ENCODE results near the gene ATP1B1. TPM values are rescaled to one million over a fixed set of nuclear protein-coding genes. Genes with fewer than 3 reads are reported as not detected.

ATP1B1 gene
- total and polyA plus RNA-seq, 2 of the 13 experiments (the other 11 are each of a cell fraction or from before 2014, with no cell fraction given), result 134 to 135 TPM

GRCh38 chr1:169108863-169109560 is 2.5 kb downstream of the ATP1B1 start (continued):
- TF ChIP-seq STAT6 (CRISPR knock-in tag; IDR thresholded peaks at IDR 0.05; ENCODE audit: borderline replicate concordance) (no peak), ZZZ3 (CRISPR knock-in tag; IDR thresholded peaks at IDR 0.05; ENCODE audit: borderline replicate concordance) (no peak), FOSL1 (CRISPR knock-in tag; IDR thresholded peaks at IDR 0.05; ENCODE audit: borderline replicate concordance) (no peak), HOXD1 (CRISPR knock-in tag; IDR thresholded peaks at IDR 0.05) (no peak), KLF13 (CRISPR knock-in tag; IDR thresholded peaks at IDR 0.05) (no peak), GATAD2A (CRISPR knock-in tag; IDR thresholded peaks at IDR 0.05) (no peak), ARNTL (CRISPR knock-in tag; IDR thresholded peaks at IDR 0.05) (no peak), ARNT2 (CRISPR knock-in tag; IDR thresholded peaks at IDR 0.05; ENCODE audit: low read depth) (no peak), SKIL (CRISPR knock-in tag; IDR thresholded peaks at IDR 0.05; ENCODE audit: borderline replicate concordance) (no peak), ZSCAN5A (CRISPR knock-in tag; IDR thresholded peaks at IDR 0.05; ENCODE audit: borderline replicate concordance) (no peak), ZNF552 (CRISPR knock-in tag; IDR thresholded peaks at IDR 0.05; ENCODE audit: borderline replicate concordance) (no peak), ZBTB21 (CRISPR knock-in tag; IDR thresholded peaks at IDR 0.05) (no peak), ZNF75D (CRISPR knock-in tag; IDR thresholded peaks at IDR 0.05; ENCODE audit: borderline replicate concordance) (no peak), ZMAT5 (CRISPR knock-in tag; IDR thresholded peaks at IDR 0.05; ENCODE audit: borderline replicate concordance, low read depth) (no peak), PRDM15 (CRISPR knock-in tag; IDR thresholded peaks at IDR 0.05) (no peak), KDM2A (CRISPR knock-in tag; IDR thresholded peaks at IDR 0.05; ENCODE audit: borderline replicate concordance, low read depth) (no peak), PHF21A (CRISPR knock-in tag; IDR thresholded peaks at IDR 0.05) (0 out of 2 replicates have a peak, but pooled peaks have one; percentile 6)
